HG02623 (cell line): Measurements from ENCODE around the gene NUP205.
A peak's percentile ranks its signal among the peaks of the same experiment; 100 is the strongest.
"Not testable (repeated sequence)": the region's sequence is repeated elsewhere in the genome, so short reads cannot be mapped to it uniquely, and the experiment has no call there.

Experiments used
- ATAC-seq: cut with Tn5 transposase; IDR thresholded peaks from one replicate; pipeline ENCODE4 v1.9.1; 2021; ENCODE audit warnings: moderate library complexity; ENCODE audit not compliant: unreplicated experiment

The NUP205 gene

GRCh38 chr7:135620447-135620846, 62.7 kb downstream of the NUP205 start:
- ATAC-seq, result no peak

DNA sequence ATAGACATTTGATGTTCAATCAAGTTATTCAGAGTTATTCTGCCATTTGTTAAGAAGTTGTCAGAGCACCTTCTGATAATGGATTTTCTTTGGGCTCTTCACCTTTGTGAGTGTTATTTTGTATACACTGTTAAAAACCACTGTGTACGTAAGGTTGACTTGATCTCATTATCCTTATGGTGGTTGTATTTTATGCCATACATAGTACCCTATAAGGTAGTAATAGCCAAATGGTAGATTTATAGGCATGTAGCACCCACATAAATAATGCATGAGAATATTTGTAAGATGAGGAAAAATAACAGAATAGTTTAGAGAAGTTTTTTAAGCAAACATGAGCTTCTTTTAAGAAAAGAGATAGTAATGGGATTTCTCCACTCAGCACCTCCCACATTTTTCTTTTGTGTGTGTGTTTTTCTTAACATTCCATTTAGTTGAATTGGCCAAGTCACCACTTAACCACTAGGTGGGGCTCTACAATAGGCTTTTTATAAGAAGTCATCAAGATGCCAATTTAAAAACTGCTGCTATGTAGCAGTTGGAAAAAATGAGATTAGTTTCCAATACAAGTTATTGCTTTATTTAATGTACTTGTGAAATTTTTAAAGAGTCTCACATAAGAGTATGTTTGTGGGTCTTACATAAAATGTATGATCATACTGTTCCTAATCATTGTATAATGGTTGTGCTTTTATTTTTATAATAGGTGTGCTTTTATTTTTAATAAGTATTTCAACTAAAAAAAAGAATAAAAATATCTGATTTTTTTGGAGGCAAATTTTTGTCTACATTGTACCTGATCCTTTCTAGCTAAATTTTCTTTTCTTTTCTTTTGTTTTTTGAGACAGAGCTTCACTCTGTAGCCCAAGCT, 63.5 kb downstream of the NUP205 start:
- ATAC-seq, result no peak

GRCh38 chr7:135634191-135634878, 76.6 kb downstream of the NUP205 start:
- no peak for ATAC-seq

- ATAC-seq, result not testable (repeated sequence)
These were observed 82.0 kb downstream of the NUP205 start for GRCh38 chr7:135639690-135640089.

- ATAC-seq, result no peak
These were observed 86.4 kb downstream of the NUP205 start for GRCh38 chr7:135644154-135644553.

- ATAC-seq, result no peak
These were observed 87.0 kb downstream of the NUP205 start for GRCh38 chr7:135644729-135645128.

DNA sequence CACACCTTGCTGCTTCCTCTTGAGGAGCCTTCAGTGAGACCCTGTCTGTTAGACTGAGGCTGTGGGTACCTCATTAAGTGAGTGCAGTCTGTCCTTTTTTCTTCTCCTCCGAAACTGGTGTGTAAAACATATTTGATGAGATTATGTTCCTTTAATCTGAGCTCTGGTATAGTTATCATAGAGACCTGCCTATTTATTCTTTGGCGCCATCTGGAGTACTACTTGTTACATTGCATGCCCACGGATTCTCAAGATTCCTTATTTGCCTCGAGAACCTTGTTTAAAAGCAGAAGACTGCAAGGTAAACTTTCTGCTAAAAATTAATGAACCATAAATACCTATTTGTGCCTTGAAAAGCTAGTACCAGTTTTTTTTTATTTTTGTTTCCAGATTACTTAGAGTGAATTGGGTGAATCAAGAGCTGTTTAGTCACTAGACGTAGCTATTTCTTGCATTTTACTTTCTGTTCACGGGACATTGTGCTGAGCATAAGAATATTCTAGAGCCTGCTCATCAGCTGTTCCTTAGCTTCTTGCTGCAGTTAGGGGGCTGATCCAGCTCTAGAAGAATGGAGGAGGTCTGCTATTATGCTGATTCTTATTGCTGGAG, 87.7 kb downstream of the NUP205 start:
- no peak for ATAC-seq

GRCh38 chr7:135647755-135648154, 90.0 kb downstream of the NUP205 start:
- ATAC-seq, result no peak

GRCh38 chr7:135648235-135648634, 90.5 kb downstream of the NUP205 start:
- no peak for ATAC-seq

- no peak for ATAC-seq
These were observed 93.3 kb downstream of the NUP205 start for GRCh38 chr7:135650831-135651573.

DNA sequence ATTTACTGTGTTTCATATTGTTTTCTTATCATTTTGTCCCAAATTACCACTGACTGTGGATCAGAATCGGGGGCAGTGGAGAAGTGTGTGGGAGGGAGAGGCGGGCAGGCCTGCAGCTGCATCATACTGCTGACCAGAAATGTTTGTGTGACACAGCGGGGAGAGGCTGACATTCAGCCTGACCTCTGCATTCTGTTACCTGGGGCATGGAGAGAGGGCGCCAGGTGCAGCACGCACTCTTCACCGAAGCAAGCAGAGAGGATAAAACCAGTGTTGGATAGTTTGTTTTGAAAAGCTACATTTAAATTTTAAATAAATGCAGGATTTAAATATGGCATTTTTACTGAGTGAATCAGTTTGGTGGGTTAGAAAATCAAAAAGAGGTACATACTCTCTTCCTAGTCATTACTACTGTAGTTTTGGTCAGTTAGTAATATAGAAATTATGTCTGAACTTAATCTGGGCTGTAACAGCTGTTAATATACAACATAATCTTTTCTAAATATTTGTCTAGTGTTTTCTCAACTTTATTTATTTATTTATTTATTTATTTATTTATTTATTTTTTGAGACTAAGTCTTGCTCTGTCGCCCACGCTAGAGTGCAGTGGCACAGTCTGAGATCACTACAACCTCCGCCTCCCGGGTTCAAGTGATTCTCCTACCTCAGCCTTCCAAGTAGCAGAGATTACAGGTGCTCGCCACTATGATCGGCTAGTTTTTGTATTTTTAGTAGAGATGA, 95.8 kb downstream of the NUP205 start:
- ATAC-seq, result no peak

- no peak for ATAC-seq
These were observed 100.8 kb downstream of the NUP205 start for GRCh38 chr7:135658564-135658963.

- no peak for ATAC-seq
These were observed 101.6 kb downstream of the NUP205 start for GRCh38 chr7:135659159-135659846.

DNA sequence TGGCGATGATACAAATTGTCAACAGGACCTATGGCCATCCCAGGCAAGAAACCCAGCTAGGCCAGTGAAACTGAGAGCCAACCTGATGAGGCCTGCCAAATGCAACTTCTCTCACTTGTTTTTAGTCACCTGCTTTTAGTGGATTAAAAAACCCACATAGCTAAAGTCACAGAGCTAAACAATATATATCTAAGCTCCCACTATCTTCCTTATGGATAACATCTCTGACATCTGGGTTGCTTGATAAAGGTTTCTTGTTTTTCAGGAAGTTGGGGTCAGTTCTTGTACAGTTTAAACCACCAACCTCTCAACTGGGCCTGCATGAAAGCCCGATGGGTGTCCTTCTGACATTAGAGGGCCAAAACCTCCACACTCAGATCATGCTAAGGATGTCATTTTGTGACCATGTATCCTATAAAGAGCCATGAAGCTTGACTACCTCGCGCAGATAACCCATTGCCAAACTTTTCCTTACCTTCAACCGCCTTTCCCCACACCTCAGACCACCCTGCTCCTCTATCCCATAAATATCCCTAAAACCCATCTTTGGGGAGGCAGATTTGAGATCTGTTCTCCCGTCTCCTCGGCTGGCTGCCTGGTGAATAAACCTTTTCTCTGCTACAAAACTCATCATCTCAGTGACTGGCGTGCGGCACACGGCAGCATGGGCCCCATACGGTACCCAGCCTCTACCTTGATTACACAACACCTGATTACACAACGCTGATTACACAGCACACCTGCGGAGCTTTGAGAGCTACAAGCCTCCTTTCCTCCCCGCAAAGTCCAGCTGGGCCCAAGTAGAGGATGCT, 103.8 kb downstream of the NUP205 start:
- ATAC-seq, result peak; percentile 10

DNA sequence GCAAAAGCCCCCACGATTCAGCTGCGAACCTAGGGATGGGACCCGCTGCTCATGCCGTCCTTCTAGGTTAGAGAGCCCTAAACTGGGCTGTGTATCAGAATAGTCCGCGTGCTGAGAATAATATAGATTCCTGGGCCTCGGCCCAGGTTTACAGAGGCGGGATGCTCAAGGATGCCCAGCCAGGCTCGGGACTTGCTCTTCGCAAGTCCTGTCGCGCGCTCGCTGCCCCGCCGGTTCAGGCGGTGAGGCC, 104.3 kb downstream of the NUP205 start:
- no peak for ATAC-seq

DNA sequence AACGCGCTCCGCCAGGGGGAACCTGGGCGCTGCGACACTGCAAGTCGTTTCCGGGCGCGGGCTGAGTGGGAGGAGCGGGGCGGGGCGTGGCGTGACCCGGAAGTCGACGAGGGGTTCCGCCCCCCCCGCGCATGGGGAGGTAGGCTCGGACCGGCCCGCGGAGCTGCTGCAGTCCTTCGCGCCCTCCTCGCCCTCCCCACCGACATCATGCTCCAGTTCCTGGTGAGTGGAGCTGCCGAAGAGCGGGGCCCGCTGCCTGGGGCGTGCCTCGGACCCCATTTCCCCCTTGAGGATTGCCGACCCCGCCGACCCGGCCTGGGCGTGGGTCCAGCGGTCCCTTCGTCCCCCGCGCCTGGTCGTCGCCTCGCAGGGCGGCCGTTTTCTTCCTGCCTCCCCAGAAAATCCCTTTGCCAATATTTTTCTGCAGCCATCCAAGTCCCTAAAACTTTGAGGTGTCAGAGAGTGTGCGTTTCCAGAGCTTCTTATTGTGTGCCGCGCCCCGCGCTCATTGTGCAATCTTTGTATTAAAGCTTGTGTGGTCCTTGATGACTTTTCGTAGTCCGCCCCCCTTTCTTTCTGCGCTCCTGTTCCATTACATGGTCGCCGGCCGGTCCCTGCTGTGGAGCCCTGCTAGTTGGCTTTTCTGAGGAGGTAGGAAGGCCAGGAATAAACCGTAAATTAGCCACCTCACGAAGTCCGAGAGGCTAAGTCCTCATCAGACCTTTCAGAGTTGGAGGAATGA, 104.8 kb downstream of the NUP205 start, which contains the start of gene STMP1:
STMP1 (plus strand) TSS at position 142 of the 742 bp plus-strand sequence.
- ATAC-seq, result peak; percentile 91

GRCh38 chr7:135664046-135664589, 106.4 kb downstream of the NUP205 start:
- no peak for ATAC-seq

DNA sequence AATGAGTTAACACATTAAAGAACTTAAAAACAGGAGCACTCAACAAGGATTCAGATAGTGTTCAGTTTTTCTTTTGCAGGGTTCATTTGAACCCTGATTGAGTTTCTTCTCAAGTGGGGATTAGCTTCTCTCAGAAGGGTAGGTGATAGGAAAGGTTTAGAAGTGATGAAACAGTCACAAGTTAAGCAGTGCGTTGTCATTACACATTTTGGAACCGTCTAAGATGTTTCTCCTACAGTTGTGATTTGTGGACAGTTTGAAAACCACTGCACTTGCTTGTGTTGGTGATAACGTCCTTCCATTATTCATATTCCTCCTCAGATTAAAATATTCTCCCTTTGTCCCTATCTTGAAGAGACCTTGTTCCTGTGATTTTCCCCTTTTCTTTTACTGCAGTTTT, 107.3 kb downstream of the NUP205 start:
- ATAC-seq, result no peak
